DMS153 (cell line): ENCODE results near the gene LRRC10.

ENCODE experiments used
- DNase-seq: peaks from one replicate; lab custom pipeline; 2025; lab: John Stamatoyannopoulos, UW

LRRC10 gene, protein sequence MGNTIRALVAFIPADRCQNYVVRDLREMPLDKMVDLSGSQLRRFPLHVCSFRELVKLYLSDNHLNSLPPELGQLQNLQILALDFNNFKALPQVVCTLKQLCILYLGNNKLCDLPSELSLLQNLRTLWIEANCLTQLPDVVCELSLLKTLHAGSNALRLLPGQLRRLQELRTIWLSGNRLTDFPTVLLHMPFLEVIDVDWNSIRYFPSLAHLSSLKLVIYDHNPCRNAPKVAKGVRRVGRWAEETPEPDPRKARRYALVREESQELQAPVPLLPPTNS

DNA sequence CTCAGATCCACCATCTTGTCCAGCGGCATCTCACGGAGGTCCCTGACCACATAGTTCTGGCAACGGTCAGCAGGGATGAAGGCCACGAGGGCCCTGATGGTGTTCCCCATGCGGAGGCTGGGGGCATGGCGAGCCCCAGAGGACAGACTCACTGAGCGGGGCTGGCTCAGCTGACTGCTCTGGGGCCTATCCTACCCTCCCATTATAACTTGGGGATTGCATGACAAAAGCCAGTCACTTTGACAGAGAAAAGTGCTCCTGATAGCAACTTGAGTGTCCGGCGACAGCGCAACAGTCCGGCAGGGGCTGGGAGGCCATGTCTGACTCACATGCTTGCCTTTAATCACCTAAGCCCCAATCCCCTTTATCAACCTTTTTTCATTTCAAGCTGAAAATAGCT, at the start of gene LRRC10:
LRRC10 (minus strand) TSS at position 179 of the 400 bp plus-strand sequence; CDS start at position 110, 69 bp downstream.
- DNase-seq, result no peak

GRCh38 chr12:69660164-69660863, 49.6 kb upstream of the LRRC10 start:
- DNase-seq, result no peak

DNA sequence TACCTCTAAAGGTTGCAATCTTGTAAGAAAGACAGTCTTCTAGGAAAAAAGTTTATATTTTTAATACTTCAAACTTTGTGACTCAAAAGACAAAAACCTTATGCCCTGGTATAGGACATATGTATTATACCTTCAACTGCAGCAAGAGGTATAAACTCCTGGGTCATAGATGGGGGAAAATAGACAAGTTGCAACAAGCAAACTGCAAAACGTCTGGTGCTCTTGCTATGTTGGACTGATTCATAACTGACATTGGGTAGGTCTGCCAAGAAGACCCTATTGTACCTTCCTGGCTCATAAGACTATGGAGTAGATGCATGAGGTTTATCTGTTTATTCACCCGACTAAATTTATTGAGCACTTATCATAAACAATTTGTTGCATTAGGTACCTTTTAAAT, 47.5 kb upstream of the LRRC10 start:
- no peak for DNase-seq

GRCh38 chr12:69657376-69658137, 46.9 kb upstream of the LRRC10 start:
- no peak for DNase-seq

DNA sequence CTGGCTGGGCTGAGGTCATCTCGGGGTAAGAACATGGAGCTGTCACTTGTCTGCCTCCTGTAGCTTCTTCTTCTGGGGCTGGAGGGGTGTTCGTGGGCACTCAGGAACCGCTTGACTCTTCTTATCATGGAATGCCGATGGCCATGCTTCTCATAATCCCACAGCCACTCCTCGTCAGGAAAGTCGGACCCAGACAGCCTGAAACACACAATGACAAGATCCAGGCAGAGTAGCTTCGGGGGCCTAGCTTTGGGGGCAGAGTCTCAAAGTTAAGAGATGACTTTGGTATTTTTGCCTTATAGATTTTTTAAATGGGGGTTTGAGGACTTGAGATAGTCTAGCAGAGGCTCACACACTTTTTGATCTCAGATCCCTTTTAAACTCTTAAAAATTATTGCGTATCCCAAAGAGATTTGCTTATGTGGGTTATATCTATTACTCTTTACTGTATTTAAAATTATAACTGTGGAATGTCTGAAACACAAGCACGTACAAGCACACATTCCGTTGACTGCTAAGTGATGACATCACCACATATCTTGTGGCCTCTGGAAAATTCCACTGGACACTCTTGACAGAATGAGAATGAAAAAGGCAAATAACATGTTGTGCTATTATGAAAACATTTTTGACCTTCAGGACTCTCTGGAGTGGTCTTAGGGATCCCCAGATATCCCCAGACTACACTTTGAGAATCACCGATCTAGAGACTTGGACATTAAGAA, 45.1 kb upstream of the LRRC10 start:
- no peak for DNase-seq

DNA sequence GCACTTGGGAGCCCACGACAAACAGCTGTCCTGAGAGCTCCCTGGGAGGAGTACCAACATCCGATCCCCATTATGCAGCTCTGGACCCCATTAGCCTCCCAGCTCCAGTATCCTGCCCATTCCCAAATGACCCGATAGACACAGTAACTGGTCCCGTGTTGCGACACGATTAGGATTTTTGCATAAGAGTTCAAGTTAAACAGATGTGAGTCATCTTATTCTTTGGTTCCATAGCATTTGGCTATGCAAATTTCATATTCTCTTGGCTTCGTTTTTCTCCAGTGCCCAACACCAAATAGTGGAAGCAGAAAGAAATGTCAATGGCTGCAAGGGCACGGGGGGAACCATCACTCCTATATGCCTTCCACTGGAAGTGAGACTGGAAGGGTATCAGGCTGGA, 43.0 kb upstream of the LRRC10 start:
- no peak for DNase-seq

- DNase-seq, result no peak
Observed at GRCh38 chr12:69651922-69652321, 41.2 kb upstream of the LRRC10 start.

- no peak for DNase-seq
Observed at GRCh38 chr12:69649529-69649928, 38.8 kb upstream of the LRRC10 start.

GRCh38 chr12:69648476-69648875, 37.8 kb upstream of the LRRC10 start:
- DNase-seq, result no peak

DNA sequence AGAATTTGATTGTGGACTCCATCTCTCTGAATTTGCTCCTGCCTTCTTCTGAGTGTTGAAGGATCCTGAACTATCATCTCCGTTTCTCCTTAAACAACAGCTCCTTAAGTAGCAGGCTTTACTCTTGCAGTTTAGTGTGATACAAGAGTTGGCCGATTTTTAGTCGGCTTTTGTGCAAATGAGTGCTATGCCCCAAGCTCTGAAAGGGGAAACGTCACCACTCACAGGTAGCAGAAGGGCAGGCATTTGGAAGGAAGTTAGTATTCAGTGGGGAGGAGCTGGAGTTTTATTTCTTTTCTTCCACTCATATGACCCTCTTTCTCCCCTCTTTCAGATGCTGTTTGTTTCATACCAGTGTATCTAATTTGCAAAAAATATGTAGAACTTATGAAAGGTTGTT, 36.5 kb upstream of the LRRC10 start:
- DNase-seq, result no peak

DNA sequence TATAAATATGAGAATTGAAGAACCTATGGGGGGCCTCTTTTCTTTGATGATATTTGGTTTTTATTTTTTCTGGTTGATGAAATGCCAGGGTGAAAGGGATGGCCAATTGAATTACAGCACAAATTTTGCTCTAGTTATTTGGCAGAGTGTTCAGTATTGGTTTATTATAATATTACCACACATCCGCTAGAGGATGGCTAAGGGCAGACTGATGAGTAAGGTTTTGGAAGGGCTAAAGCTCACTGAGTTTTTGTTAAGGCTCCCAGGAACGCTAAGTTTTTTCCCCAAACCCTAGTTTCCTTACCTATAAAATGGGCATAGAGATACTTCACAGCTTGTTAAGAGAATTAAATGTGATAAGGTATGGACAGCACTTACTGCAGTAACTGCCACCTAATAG, 34.3 kb upstream of the LRRC10 start:
- no peak for DNase-seq

DNA sequence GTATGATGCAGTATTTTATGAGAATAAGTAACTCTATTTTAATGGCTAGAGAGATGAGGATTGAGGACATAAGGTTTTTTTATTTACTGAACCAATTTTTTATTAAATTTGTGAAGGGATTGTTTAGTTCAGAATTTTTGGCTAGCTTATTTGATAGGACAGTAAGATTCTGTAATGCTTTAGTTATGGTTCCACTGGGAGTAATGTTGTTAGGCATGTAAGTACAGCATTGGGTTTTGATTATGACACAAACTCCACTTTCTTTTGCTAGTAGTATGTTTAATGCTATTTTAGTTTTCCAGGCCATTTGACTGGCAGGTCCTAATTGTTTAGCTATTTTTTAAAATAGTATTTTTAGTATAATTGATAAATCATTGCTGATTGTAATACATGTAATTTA, 33.8 kb upstream of the LRRC10 start:
- no peak for DNase-seq

DNA sequence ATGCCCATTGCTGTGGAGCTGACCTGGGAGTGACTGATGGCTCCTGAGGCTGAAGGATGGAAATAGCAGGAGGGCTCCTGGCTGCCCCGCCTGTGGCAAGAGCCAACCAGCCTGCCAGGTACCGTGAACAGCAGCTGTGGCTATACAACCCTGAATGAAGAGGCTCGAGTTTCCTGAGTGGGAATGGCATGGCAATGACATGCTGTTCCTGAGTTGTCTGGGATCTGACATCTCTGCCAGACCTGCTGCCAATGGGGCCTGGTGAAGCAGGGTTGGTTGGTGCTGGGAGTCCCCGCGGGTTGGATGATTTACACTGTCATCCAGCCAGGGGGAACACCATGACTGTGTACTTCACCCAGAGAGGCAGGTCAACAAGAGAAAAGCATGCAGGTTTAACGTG, 31.8 kb upstream of the LRRC10 start:
- DNase-seq, result no peak

DNA sequence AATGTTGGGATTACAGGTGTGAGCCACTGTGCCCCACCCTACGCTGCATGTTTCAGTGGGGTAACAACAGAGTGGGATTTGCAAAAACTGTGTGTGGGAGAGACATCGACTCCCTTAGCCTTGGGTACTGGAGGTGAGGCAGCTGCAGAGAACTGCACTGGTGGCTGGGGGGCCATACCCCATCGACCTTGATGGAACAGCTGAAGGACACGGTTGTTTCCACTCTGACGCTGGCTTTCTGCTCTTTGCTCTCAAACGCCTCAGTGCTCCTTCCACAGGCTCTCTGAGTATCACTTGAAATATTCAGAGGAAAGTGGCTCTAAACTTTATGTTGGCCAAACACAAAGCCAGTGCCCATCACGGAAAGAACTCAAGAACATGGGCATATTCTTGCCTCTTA, 30.8 kb upstream of the LRRC10 start:
- DNase-seq, result no peak

- DNase-seq, result peak; percentile 50
Observed at GRCh38 chr12:69639400-69640016, 28.8 kb upstream of the LRRC10 start.

DNA sequence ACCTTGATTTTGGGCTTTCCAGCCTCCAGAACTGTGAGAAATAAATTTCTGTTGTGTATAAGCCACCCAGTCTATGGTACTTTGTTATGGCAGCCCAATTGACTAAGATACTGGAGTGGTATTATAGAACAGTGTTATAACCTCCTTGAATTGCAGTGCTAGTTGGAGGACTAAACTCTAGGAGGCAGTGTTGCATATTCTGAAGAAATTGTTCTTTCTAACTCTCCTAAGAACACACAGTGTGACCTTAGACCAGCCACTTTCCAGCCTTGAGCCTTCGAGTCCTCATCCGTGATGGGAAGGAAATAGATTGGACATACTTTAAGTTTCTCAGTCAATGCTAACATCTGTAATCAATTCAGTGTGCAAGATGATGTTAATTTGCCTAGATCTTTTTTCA, 22.4 kb upstream of the LRRC10 start:
- no peak for DNase-seq

- no peak for DNase-seq
Observed at GRCh38 chr12:69630191-69630590, 19.5 kb upstream of the LRRC10 start.

DNA sequence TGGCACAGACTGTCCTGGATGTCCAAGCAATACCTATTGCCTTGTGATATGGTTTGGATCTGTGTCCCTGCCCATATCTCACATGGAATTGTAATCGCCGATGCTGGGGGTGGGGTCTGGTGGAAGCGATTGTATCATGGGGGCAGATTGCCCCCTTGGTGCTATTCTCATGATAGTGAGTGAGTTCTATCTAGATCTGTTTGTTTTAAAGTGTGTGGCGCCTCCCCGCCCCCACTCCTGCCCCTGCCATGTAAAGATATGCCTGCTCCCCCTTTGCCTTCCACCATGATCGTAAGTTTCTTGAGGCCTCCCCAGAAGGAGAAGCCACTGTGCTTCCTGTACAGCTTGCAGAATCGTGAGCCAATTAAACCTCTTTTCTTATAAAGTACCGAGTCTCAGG, 16.8 kb upstream of the LRRC10 start:
- no peak for DNase-seq

DNA sequence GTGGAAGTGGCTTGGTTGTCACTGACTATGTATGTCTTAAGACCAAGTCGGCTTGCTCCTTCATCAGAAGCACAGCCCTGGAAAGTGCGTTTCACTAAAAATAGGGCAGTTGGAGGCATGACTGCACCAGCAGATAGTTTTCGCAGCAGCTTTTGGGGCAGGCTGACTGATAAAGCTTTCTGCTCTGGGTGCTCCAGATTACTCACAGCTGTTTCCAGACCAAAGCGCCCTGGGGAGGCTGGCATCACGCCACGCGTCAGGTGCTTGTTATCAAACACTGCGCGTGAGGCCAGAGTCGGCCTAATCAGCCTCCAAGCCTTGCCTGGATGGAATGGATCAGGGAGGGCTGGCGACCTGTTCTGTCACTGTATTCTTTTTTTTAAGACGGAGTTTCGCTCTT, 13.3 kb upstream of the LRRC10 start:
- DNase-seq, result peak; percentile 40

DNA sequence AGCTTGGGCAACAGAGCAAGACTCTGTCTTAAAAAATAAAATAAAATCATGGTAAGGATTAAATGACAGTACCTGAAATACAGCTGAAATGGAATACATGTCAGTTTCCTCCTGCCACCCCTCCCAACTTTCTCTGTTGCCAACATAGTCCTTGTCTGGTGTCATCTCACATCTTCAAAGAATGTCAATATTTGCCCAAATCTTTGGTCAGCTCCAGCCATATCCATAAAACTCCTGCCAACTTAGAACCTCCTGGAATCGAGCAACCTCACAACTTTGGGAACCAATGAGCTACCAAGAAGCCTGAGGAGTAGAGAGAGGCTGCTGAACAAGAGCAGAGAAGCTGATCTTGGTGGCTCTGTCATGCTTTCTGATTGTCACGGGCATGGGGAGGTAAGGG, 10.8 kb upstream of the LRRC10 start:
- no peak for DNase-seq

DNA sequence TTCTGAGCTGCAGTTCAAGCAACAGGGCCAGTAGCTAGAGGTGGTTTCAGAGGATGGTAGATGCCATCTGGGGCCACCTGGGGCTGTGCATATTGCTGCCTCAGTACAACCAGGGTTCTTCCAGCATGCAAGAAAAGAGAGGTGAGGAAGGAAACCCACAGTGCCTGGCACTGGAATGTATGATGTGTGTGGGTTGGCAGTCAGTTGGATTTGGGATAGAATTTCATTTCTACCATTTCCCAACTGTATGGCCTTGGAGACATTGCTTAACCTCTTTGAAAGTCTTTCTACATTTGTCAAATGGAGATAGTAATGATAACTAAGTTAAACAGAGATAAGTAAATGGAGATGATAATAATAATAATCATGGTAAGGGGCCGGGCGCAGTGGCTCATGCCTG, 10.2 kb upstream of the LRRC10 start:
- DNase-seq, result no peak

GRCh38 chr12:69620077-69620476, 9.4 kb upstream of the LRRC10 start:
- no peak for DNase-seq
